Neuronal stem cell (in vitro differentiated cells): ENCODE results near the gene CPPED1.
"Not testable (repeated sequence)": the region's sequence is repeated elsewhere in the genome, so short reads cannot be mapped to it uniquely, and the experiment has no call there.

Experiments
- DNase-seq: peaks from one replicate; pipeline ENCODE4 v3.0.0-alpha.2; 2013; ENCODE audit warnings: low spot score
- H2AFZ ChIP-seq: one replicate; pipeline ENCODE4 v1.6.1; 2013; ENCODE audit warnings: mild to moderate bottlenecking, low read length, inconsistent platforms
- H2AK5ac ChIP-seq: 2 replicates; pipeline ENCODE4 v1.6.1; 2013; ENCODE audit warnings: low read depth, mild to moderate bottlenecking, inconsistent platforms, low read length, moderate library complexity, mixed read lengths
- H2BK120ac ChIP-seq: 2 replicates; pipeline ENCODE4 v1.6.1; 2013; ENCODE audit warnings: low read depth, mild to moderate bottlenecking, inconsistent platforms, low read length, moderate library complexity, mixed read lengths
- H2BK12ac ChIP-seq: one replicate; pipeline ENCODE4 v1.6.1; 2013; ENCODE audit warnings: low read length, inconsistent platforms
- H2BK15ac ChIP-seq: 2 replicates; pipeline ENCODE4 v1.6.1; 2013; ENCODE audit warnings: mild to moderate bottlenecking, low read length, inconsistent platforms, mixed read lengths
- H2BK5ac ChIP-seq: one replicate; pipeline ENCODE4 v1.6.1; 2013; ENCODE audit warnings: inconsistent platforms, mild to moderate bottlenecking, low read length, moderate library complexity
- H3K14ac ChIP-seq: one replicate; pipeline ENCODE4 v1.6.1; 2013; ENCODE audit warnings: low read length, inconsistent platforms
- H3K18ac ChIP-seq: 2 replicates; pipeline ENCODE4 v1.6.1; 2013; ENCODE audit warnings: low read length, inconsistent platforms
- H3K23ac ChIP-seq: 2 replicates; pipeline ENCODE4 v1.6.1; 2013; ENCODE audit warnings: low read depth, mild to moderate bottlenecking, mixed read lengths, low read length, inconsistent platforms; ENCODE audit not compliant: poor library complexity
- H3K27ac ChIP-seq: replicated peaks from 3 replicates; pipeline ENCODE4 v1.5.1; 2013; ENCODE audit warnings: low read length, inconsistent platforms
- H3K27me3 ChIP-seq, 3 experiments: 2 replicates each; pipeline ENCODE4 v1.6.1; 2013; ENCODE audit warnings: low read length in 3 of 3, mild to moderate bottlenecking in 2 of 3, inconsistent platforms in 1 of 3, low read depth in 1 of 3, mixed read lengths in 1 of 3, moderate library complexity in 1 of 3; ENCODE audit not compliant: control insufficient read depth in 3 of 3, insufficient read depth in 3 of 3
- H3K36me3 ChIP-seq, 2 donors: replicated peaks in 1 of 2; 2 replicates each; pipeline ENCODE4 v1.6.1; 2013; ENCODE audit warnings: low read length in 2 of 2; ENCODE audit not compliant: control insufficient read depth in 2 of 2, insufficient read depth in 2 of 2
- H3K4ac ChIP-seq: 2 replicates; pipeline ENCODE4 v1.6.1; 2013; ENCODE audit warnings: inconsistent platforms, mild to moderate bottlenecking, low read length, moderate library complexity
- H3K4me1 ChIP-seq, 2 donors: 1 replicate in 1 of 2; 2 replicates in 1 of 2; pipeline ENCODE4 v1.6.1; 2013; ENCODE audit warnings: low read length in 2 of 2, low read depth in 1 of 2; ENCODE audit not compliant: control insufficient read depth in 2 of 2, insufficient read depth in 1 of 2
- H3K4me2 ChIP-seq: one replicate; pipeline ENCODE4 v1.6.1; 2013; ENCODE audit warnings: mild to moderate bottlenecking, low read length, inconsistent platforms; ENCODE audit not compliant: insufficient read depth, poor library complexity, severe bottlenecking
- H3K4me3 ChIP-seq, 2 donors: 2 replicates each; pipeline ENCODE4 v1.5.1; 2013; ENCODE audit warnings: low read length in 2 of 2, mild to moderate bottlenecking in 2 of 2, inconsistent platforms in 1 of 2, moderate library complexity in 1 of 2
- H3K79me1 ChIP-seq: one replicate; pipeline ENCODE4 v1.6.1; 2013; ENCODE audit warnings: low read depth, mild to moderate bottlenecking, inconsistent platforms, low read length, moderate library complexity
- H3K9ac ChIP-seq: one replicate; pipeline ENCODE4 v1.6.1; 2013; ENCODE audit warnings: mild to moderate bottlenecking, low read depth, low read length, inconsistent platforms; ENCODE audit not compliant: poor library complexity
- H3K9me3 ChIP-seq, 2 donors: replicated peaks in 1 of 2; 2 replicates each; pipeline versions ENCODE3 to v1.6.1; 2013; ENCODE audit warnings: low read length in 2 of 2, mild to moderate bottlenecking in 2 of 2, inconsistent platforms in 1 of 2, low read depth in 1 of 2, mixed read lengths in 1 of 2, moderate library complexity in 1 of 2; ENCODE audit not compliant: control insufficient read depth in 2 of 2, insufficient read depth in 1 of 2
- H4K8ac ChIP-seq: one replicate; pipeline ENCODE4 v1.6.1; 2013; ENCODE audit warnings: low read depth, mild to moderate bottlenecking, inconsistent platforms, low read length, moderate library complexity
- H4K91ac ChIP-seq: one replicate; pipeline ENCODE4 v1.6.1; 2013; ENCODE audit warnings: low read length, low read depth, mild to moderate bottlenecking, inconsistent platforms; ENCODE audit not compliant: poor library complexity
- WGBS, 2 donors: extraction: QIAGEN DNeasy Blood & Tissue Kit; methylation state at CpG; one replicate each; pipeline ENCODE4 v1.1.7; 2013; ENCODE audit warnings: missing lambda C conversion rate in 2 of 2, mixed read lengths in 1 of 2; ENCODE audit not compliant: insufficient read length in 2 of 2, insufficient replicate concordance in 1 of 2; ENCODE audit errors: extremely low coverage in 2 of 2; 5-methylcytosine and 5-hydroxymethylcytosine counted together

Gene CPPED1

GRCh38 chr16:12816791-12817214, 13.1 kb upstream of the CPPED1 start:
- not testable (repeated sequence) for H2AK5ac ChIP-seq, H3K27ac ChIP-seq, H3K4me2 ChIP-seq, H3K79me1 ChIP-seq, H4K91ac ChIP-seq, H3K4ac ChIP-seq, DNase-seq, H2BK5ac ChIP-seq, H3K4me3 ChIP-seq, H2BK12ac ChIP-seq, H2BK15ac ChIP-seq, H2AFZ ChIP-seq, H4K8ac ChIP-seq, H3K4me1 ChIP-seq, H3K14ac ChIP-seq, H3K27me3 ChIP-seq, H3K36me3 ChIP-seq, H3K18ac ChIP-seq, H3K23ac ChIP-seq, H2BK120ac ChIP-seq, H3K9ac ChIP-seq, H3K9me3 ChIP-seq
- no CpG with 5 or more reads among the region's 4 CpGs for WGBS, 2 donors

- Histone ChIP-seq H3K9me3 (no peaks in the 10 kb centered on the region), H2BK12ac (no peak overlapping the region), H3K79me1 (no peaks in the 10 kb centered on the region), H2BK15ac (no peak overlapping the region), H3K4ac (no peak overlapping the region), H3K23ac (no peak overlapping the region), H4K8ac (no peak overlapping the region), H4K91ac (no peak overlapping the region), H3K4me1 (no peaks in the 10 kb centered on the region), H3K4me2 (no peak overlapping the region), H2BK5ac (no peak overlapping the region), H3K27me3 (no peaks in the 10 kb centered on the region), H3K9ac (no peak overlapping the region), H2AK5ac (no peak overlapping the region), H3K4me3 (no peak overlapping the region), H3K14ac (no peak overlapping the region), H3K18ac (no peak overlapping the region), H2BK120ac (no peak overlapping the region), H3K36me3 (no peaks in the 10 kb centered on the region), H2AFZ (no peak overlapping the region), H3K27ac (no peak overlapping the region)
- no CpG with 5 or more reads among the region's 3 CpGs for WGBS, 2 donors
- DNase-seq, result no peak
Measured at GRCh38 chr16:12815361-12815760, 11.7 kb upstream of the CPPED1 start.

- WGBS, 2 donors, result no CpG with 5 or more reads among the region's 3 CpGs
- H4K8ac ChIP-seq, H3K4me1 ChIP-seq, H2AFZ ChIP-seq, H3K4ac ChIP-seq, H2BK15ac ChIP-seq, H2AK5ac ChIP-seq, H2BK12ac ChIP-seq, H3K23ac ChIP-seq, H3K14ac ChIP-seq, DNase-seq, H3K18ac ChIP-seq, H3K79me1 ChIP-seq, H4K91ac ChIP-seq, H3K9ac ChIP-seq, H3K36me3 ChIP-seq, H2BK5ac ChIP-seq, H3K27me3 ChIP-seq, H3K4me3 ChIP-seq, H3K27ac ChIP-seq, H2BK120ac ChIP-seq, H3K9me3 ChIP-seq, H3K4me2 ChIP-seq: not testable (repeated sequence)
Measured at GRCh38 chr16:12813734-12814133, 10.0 kb upstream of the CPPED1 start.

GRCh38 chr16:12813321-12813720, 9.6 kb upstream of the CPPED1 start:
- H3K14ac ChIP-seq, DNase-seq, H3K23ac ChIP-seq, H3K9me3 ChIP-seq, H3K79me1 ChIP-seq, H2BK12ac ChIP-seq, H3K27me3 ChIP-seq, H2BK15ac ChIP-seq, H2AK5ac ChIP-seq, H3K36me3 ChIP-seq, H3K4me3 ChIP-seq, H4K8ac ChIP-seq, H3K4ac ChIP-seq, H2AFZ ChIP-seq, H3K27ac ChIP-seq, H2BK5ac ChIP-seq, H3K18ac ChIP-seq, H3K9ac ChIP-seq, H3K4me2 ChIP-seq, H4K91ac ChIP-seq, H3K4me1 ChIP-seq, H2BK120ac ChIP-seq: not testable (repeated sequence)
- WGBS, 2 donors, result no CpG with 5 or more reads among the region's 5 CpGs
